Renal cortex interstitium (tissue), 11 donors: ENCODE data around the gene STX17. TPM values are rescaled to one million over a fixed set of nuclear protein-coding genes. Genes with fewer than 3 reads are reported as not detected.

Experiments used
- DNase-seq, 11 donors: peaks; one replicate each; pipeline ENCODE4 v3.0.0-alpha.2; 2013; ENCODE audit warnings: low read depth in 9 of 11, low spot score in 4 of 11; ENCODE audit errors: extremely low read depth in 1 of 11
- polyA plus RNA-seq, 3 donors: library from polyadenylated mRNA; unstranded; fragments of 120-200 nt; gene quantifications; one replicate each; pipeline ENCODE4 v1.2.1, GENCODE V29; 2013; ENCODE audit not compliant: insufficient read length in 3 of 3

STX17 gene
- polyA plus RNA-seq, 3 donors, result 23.1 to 38.1 (median 27.9) TPM

- DNase-seq, result no peak
Observed at GRCh38 chr9:100012279-100012678, 105.8 kb downstream of the STX17 start.

GRCh38 chr9:100013573-100013972 is 107.1 kb downstream of the STX17 start:
- no peak for DNase-seq

GRCh38 chr9:100014846-100015245 is 108.4 kb downstream of the STX17 start:
- DNase-seq, result no peak

- DNase-seq, result no peak
Observed at GRCh38 chr9:100019541-100019940, 113.1 kb downstream of the STX17 start.

Other genes starting within 250 kb of the STX17 start
- 1 to 10 TPM in 1 of 3 donors, under 1 TPM in 2; 0.31 to 2.4 (median 0.39) TPM for gene NR4A3, start 84.8 kb upstream of the STX17 start, polyA plus RNA-seq
- gene ERP44, start 192.3 kb downstream of the STX17 start, polyA plus RNA-seq, result 10 to 100 TPM; 33.8 to 40.7 (median 35.4) TPM
- 10 to 100 TPM; 16.7 to 26.1 (median 17.2) TPM for gene INVS, start 192.6 kb downstream of the STX17 start, polyA plus RNA-seq